Stimulated activated CD4-positive, alpha-beta T cell treated with anti-CD3 and anti-CD28 coated beads, Interleukin-2, amount 100 ng/mL, for 4 hours (primary cell): Measurements from ENCODE around the gene HDAC6.

Experiments
- DNase-seq: peaks from one replicate; pipeline ENCODE4 v3.0.0-alpha.2; 2020; ENCODE audit warnings: low read depth

The HDAC6 gene

DNA sequence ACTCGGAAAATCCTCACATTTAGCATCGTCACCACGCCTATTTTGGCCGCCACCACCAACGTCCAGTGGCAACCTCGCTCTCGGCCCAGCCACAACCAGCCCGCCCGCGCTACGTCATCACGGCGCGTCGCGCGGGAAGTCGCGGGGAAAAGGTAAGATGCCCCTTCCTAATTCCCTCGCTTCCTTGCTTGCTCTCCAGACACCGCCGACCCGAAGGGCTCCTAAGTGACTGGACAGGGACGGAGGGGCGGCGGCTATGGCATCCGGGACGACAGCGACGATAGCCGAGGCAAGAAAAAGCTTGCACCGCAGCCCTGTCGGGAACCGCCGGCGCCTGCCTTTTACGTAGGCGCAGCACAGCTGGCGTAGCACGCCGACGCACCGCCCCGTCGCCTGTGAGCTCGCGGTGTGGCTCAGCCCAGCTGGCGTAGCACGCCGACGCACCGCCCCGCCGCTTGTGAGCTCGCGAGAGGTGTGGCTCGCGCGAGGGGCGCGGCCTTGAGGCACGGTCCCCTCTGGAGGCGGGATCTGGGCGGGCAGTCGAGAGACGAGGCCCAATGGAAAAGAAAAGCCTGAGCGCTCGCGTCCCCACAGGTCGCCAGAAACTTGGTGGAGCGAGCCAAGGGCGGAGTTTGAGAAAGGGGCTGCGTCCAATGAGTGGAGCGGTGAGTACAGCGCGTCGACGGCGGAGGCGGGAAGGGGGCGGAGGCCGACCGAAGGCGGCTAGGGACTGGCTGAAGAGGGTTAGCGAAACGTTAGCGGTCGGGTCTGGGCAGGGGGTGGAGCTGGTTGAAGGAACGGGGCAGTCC lies at the start of gene HDAC6:
HDAC6 (plus strand) TSS at position 788 of the 809 bp plus-strand sequence. CDS start 626 bp downstream, outside the sequence.
- peak; percentile 93 for DNase-seq

DNA sequence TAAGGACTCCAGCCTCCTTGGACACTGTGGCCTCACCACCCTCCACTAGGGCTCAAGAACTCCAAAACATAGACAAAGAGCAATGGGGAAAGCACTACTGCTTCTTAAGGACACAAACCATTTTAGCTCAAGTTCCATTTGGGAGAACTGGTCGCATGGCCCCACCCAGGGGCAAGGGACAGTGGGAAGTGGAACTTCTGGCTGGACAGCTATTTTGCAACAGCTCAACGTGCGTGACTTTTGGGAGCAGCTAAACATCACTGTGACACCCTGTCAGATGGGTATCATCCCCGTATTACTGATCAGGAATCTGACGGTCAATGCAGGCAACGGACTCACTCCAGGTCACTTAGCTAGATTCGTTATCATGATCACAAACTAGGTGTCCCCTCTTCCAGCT lies 49.4 kb upstream of the HDAC6 start:
- no peak for DNase-seq

DNA sequence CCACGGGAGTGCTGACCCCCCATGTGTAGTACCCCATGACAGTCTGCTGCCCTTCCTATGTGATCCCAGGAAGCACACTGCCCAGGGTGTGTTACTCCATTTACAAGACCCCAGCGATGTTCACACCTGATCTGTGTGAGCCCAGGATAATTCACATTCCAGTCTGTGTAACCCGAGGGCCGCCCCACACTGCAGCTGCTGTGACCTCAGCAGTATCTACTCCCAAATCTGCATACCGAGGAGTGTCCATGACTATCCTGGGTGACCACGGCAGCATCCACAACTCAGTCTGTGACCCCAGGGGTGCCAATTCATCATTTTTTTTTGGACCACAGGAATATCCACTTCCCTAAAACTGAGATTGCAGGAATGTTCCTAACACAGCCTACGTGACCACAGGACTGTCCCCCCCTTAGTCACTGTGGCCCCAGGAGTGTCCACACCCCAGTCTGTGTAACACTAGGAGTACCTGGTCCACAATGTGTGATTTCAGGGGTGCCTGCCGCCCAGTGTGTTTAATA lies 48.1 kb upstream of the HDAC6 start:
- DNase-seq, result no peak

DNA sequence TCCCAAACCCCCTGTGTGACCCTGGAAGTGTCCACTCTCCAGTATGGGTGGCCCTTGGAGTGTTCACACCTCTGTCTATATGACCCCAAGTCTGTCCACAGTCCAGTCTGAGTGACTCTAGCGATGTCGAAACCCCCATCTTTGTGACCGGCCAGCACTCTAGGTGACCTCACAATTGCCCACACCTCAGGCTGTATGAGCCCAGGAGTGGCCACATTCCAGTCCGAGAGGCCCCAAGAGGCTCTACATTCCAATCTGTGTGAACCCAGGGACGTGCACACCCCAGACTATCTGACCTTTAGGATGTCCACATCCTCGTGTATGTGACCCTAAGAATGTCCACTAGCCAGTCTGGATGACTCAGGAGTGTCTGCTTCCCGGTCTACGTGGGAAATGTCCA lies 47.6 kb upstream of the HDAC6 start:
- DNase-seq, result no peak

DNA sequence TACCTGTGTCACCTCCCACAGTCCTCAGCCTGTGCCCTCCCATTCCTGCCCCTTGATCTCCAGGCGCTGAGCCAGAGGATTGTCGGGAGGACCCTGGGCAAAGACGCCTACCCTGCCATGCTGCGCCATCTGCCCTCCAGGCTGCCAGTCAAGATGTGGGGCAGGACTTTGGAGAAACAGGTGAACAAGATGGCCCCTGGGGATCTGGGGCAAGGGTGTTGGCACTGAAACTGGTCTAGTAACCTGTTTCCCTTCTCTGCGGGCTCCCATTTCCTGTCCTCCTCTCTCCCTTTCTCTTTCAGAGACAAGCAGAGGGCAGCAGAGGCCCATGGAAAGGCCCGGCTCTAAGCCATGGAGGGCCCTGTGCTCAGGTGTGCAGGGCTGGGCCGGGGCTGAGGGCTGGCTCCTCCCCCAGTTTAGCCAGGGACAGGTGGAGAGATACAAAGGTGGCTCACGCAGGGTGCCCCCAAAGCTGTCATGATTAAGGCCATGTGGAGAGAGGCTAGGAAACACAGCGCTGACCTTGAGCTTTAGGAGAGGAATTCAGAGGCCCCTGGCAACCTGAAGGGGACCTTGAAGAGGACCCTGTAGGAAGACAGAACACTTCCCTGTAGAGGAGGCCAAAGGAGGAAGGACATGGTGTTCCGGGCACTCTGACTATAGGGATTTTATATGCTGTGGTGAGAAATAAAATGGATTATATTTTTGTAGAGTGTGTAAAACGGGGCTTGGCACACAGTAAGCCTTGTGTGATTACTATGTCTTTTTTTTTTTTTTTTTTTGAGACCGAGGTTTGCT lies 40.0 kb upstream of the HDAC6 start, which contains the start of gene GLOD5:
GLOD5 (plus strand) TSS at position 74 of the 798 bp plus-strand sequence; CDS start at position 118, 44 bp downstream.
- no peak for DNase-seq

DNA sequence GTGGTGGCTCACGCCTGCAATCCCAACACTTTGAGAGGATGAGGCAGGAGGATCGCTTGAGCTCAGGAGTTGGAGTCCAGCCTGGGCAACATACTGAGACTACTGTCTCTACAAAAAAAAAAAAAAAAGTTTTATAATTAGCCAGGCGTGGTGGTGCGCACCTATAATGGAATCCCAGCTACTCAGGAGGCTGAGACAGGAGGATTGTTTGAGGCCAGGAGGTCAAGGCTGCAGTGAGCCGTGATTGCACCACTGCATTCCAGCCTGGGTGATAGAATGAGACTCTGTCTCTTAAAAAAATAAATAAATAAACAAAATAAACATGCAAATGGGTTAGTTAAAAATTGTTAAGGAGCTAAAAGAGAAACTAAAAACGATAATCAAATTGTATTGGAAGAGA lies 32.6 kb upstream of the HDAC6 start:
- DNase-seq, result no peak

DNA sequence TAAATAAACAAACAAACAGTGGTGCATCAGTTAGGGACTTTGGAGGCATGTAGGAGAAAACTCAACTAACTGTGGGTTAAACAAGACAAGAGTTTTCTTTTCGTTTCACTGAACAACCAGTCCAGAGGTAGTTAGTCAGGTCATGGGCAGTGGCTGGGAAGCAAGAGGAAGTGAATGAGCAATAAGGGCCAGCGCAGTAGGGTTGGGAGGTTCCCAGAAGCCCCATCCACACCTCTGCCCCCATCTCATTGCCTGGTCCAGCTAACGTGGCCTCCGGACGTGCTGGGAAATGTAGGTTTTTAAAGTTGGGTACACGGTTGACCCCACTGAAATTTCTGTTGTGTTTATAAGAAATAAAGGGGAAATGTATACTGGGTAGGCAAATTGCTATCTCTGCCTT lies 31.6 kb upstream of the HDAC6 start:
- no peak for DNase-seq

DNA sequence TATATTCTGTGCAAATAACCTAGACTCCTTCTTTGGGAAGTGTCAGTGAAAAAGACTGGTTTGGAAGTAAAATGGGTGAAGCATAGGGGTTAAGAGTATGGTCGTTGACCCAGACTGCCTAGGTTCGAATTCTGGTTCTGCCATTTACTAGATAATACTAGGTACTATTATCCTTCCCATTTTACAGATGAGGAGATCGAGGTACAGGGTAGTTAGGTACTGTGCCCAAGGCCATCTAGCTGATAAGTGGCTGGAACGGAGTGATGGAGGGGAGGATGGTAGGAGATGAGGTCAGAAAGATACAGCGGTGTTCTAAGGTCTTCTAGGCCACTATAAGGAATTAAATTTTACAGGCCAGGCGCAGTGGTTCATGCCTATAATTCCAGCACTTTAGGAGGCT lies 29.3 kb upstream of the HDAC6 start:
- DNase-seq, result no peak

DNA sequence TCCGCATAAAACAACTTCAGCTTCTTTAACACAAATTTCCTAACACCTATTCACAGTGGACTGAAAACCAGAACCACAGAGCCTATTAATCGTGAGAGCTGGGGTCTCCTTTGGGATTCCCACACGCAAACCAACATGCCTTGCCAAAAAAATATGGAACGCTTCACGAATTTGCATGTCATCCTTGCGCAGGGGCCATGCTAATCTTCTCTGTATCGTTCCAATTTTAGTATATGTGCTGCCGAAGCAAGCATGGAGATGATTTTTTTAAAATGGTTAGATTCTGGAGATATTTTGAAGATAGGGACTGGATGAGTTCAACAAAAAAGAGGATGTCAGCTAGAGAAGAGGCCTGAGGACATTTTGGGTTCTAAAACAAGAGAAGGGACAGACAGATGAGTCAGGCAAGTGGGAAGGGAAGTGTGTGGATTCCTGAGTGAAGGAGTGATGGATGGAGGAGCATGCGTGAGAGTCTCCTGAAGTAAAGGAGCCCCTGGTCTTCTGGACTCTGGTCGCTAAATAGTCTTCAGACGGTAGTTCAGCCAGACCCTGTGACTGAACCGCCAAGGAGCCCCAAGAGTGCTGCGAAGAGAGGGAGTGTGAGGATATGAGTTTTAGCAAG lies 24.9 kb upstream of the HDAC6 start:
- no peak for DNase-seq

DNA sequence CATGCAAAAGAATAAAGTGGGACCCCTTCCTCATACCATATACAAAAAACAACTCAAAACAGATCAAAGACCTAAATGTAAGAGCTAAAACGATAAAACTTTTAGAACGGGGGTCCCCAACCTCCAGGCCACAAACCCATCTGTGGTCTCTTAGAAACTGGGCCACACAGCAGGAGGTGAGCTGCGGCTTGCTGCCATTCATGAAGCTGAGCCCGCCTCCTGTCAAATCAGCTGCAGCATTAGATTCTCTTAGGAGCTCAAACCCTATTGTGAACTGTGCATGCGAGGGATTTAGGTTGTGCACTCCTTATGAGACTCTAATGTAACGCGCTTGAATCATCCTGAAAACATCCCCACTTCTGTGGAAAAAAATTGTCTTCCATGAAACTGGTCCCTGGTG lies 22.5 kb upstream of the HDAC6 start:
- no peak for DNase-seq

DNA sequence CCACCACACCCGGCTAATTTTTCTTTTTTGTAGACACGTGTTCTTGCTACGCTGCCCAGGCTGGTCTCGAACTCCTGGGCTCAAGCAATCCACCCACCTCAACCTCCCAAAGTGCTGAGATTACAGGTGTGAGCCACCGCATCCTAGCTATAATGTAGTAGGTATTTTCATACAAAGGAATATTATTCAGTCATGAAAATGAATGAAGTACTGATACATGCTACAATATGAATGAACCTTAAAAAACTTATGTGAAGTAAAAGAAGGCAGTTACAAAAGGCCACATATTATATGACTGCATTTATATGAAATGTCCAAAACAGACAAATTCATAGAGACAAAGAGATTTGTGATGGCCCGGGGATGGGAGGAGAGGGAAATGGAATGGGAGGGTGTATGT lies 20.2 kb upstream of the HDAC6 start:
- no peak for DNase-seq

DNA sequence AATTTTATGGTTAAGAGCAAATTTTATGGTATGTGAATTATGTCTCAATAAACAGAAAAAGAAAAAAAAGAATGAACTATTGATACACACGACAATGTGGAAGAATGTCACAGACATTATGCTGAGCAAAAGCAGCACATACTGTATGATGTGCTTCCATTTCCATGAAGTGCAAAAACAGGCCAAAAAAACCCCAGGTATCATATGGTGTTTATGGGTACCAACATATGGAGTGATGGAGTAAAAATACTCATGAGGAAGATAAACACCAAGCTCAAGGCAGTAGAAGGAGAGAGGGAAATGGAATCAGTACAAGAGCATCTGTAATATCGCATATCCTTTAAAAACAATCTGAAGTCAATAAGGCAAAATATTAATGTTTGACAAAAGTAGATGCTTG lies 19.7 kb upstream of the HDAC6 start:
- DNase-seq, result no peak

DNA sequence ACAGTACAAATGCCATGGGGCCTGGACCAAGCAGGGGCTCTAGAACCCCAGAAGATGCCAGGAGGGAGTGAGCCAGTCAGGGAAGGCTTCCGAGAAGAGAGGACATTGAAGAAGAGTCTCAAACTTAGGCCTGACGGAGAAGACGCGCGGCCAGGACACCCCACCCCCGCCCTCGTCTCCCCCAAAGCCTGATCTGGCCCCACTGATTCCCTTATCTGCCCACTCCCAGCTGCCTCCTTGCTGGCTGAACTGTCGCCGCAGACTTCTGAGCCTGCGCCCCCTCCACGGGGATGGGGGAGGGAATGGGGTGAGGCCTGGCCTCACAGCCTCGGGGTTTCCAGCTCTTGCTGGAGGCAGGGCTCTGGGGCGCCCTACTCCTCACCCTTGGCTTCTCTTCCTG lies 19.1 kb upstream of the HDAC6 start:
- DNase-seq, result no peak

DNA sequence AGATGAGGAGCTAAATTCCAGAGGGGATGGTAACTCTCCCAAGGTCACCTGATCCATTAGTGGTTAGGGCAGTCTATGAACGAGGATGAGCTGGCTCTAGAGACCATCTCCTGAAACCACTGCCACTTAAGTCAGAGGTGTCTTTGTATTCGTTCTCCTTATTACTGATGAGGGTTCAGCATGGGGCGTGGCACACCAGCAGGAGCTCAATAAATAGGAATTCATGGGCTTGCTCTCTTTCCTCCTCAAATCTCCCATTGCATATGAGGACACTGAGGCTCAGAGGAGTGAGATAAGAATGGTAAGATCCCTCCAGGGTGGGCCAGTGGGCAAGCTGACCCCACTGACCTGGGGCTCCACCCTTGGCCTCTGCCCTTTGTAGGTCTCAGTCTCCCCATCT lies 17.1 kb upstream of the HDAC6 start:
- no peak for DNase-seq

DNA sequence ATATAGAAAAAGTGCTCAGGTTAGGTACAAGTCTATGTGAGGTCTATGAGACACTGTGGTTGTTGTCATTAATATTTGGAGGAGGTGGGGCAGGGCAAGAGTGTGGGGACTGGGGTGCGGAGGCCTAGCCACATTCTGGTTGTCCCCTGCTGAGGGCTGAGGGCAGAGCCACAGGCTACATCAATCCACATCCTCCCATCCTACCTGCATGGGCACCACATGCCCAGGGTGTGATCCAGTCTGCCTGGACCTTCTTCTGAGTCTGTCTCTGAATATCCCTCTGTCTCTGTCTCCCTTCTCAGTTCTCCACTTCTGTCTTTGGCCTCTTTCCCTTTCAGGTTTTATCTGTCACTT lies 16.7 kb upstream of the HDAC6 start:
- no peak for DNase-seq

DNA sequence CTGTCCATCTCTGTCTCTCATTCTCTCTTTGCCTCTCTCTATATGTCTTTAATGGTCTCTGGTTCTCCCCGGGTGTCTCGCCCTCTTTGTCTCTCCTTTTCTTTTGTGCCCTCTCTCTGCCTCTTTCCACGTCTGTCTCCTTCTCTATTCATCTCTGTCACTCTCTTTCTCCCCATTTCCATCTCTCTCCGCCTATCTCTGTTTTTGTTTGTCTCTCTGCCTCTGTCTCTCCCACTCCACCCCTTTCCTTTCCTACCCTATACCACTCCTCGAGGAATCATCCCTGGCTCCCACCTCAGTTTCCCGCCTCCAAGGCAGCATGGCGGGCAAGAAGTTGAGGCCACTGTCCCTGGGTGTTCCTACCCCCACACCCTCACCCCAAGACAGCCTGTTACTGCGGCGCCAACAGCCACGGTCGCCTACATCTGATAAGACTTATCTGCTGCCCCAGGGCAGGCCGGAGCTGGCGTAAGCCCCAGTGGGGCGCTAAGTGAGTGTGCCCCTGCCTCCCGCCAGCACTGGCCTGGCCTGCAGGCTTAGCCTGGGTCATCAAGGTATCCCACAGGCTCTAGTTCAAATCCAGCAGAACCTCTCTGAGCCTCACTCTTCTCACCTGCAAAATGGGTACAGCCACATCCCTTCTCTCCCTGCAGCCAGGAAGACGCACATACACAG lies 16.2 kb upstream of the HDAC6 start:
- DNase-seq, result no peak

DNA sequence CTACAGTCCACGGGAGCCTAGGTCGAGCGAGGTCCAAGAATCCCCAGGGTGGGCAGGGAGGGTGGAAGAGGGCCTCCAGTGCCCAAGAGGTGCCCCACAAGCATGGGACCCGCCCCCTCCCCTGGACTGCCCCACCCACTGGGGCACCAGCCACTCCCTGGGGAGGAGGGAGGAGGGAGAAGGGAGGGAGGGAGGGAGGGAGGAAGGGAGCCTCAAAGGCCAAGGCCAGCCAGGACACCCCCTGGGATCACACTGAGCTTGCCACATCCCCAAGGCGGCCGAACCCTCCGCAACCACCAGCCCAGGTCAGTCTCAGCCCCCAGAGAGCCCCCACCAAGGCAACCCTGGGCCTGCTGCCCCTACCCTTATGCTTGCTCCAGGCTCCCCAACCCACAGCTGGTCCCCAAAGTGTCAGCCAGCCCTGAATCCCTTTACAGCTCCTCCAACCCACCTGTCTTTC lies 15.5 kb upstream of the HDAC6 start, which contains the start of gene GATA1:
GATA1 (plus strand) TSS at position 250 of the 460 bp plus-strand sequence. CDS start 4,520 bp downstream, outside the sequence.
- no peak for DNase-seq

DNA sequence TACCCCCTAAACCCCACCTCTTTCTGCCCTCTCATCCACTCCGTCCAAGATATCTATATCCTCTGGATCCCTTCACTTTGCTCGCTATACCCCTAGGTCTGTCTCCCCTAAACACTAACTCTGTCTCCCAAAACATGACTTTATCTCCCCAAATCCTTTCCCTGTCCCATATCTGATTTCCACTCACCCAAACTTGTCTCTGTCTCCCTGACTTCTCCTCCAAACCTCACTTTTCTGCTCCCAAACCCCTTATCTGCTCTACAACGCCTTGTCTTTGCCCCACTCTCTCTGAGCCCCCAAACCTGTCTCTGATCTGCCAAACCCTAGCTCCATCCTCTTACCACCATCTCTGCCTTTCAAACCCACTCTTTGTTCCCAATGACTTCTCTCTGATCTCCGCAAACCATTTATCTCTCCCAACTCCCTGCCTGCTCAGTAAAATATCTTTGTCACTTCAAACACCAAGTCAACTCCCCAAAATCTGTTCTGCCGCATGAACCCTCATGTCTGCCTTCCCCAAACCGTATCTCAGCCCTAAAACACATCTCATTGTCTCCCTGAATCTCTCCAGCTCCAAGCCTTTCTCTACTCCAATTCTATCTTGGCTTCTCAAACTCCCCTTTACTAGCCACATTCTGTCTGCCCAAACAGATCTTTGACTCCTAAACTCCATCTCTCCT lies 14.9 kb upstream of the HDAC6 start:
- no peak for DNase-seq

DNA sequence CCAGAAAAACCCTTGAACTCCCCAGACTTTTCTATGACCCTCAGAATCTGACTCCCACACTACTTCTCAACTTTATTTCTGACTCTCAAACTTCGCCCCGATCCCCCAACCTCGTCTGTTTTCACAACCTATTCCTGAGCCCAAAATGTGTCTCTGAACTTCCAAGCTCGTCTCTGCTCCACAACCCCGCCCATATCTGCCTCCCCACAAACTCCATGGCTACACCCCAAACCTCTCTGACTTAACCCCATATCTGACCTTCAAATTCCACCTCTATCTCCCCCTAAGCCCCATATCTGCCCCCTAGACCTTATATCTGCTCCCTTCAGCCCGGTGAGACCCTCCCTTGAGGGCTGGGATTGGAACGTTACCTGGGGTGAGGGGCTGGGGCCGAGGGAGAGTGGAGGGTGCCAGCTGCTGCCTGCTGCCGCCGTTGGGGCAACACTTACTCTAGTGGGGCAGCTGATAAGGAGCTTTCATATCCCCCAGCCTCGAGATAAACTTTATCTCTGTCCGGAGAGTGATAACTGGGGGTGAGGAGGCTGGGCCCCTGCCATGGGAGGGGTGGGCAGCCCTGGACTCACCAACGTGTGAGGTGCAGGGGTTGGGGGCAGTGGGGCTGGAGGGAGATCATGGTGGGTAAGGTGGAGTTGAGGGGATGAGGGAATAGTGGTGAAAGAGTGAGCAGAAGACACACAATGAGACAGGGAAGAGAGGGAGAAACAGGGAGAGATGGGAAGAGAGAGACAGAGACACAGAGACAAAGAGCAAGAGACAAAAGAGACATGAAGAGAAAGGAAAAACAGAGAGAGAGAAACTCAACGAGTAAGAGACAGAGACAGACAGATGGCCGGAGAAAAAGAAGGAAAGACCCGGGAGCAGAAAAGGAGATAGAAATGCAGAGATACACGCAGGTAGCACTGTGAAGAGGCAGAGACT lies 14.1 kb upstream of the HDAC6 start:
- no peak for DNase-seq
